SU-DHL-6 (cell line): ENCODE results near the gene LTBP4.

ENCODE experiments used
- CTCF ChIP-seq: fragments of 200-600 bp; sonication (generic); IDR thresholded peaks from one replicate; pipeline ENCODE4 v1.5.1; 2017; ENCODE audit warnings: antibody characterized with exemption, mild to moderate bottlenecking, low read length, moderate library complexity; ENCODE audit not compliant: insufficient read depth, poor library complexity, severe bottlenecking
- EZH2phosphoT487 ChIP-seq: fragments of 200-600 bp; sonication (generic), shearing (Covaris generic); conservative IDR thresholded peaks from 2 replicates; pipeline ENCODE4 v1.6.1; 2018; ENCODE audit warnings: mild to moderate bottlenecking, antibody characterized with exemption, low read length, moderate library complexity, mixed read lengths

GRCh38 chr19:40570313-40571004, 30.7 kb upstream of the LTBP4 start:
- TF ChIP-seq CTCF (no peak), EZH2phosphoT487 (no peak)
